H4 (cell line): Measurements from ENCODE around the gene RBM25. TPM values are rescaled to one million over a fixed set of nuclear protein-coding genes. Genes with fewer than 3 reads are reported as not detected.
"Not testable (repeated sequence)": the region's sequence is repeated elsewhere in the genome, so short reads cannot be mapped to it uniquely, and the experiment has no call there.

Source experiments
- DNase-seq: peaks from one replicate; pipeline ENCODE4 v3.0.0-alpha.2; 2015; ENCODE audit warnings: low spot score
- total RNA-seq: library from RNA; depleted of rRNA; stranded (reverse); fragments of >200 nt; shearing (Covaris generic); gene quantifications from 2 replicates; pipeline ENCODE4 v1.2.3, GENCODE V29; 2014; rRNA removed

Gene RBM25
- 22.5 and 23.4 TPM in 2 replicates for total RNA-seq

DNA sequence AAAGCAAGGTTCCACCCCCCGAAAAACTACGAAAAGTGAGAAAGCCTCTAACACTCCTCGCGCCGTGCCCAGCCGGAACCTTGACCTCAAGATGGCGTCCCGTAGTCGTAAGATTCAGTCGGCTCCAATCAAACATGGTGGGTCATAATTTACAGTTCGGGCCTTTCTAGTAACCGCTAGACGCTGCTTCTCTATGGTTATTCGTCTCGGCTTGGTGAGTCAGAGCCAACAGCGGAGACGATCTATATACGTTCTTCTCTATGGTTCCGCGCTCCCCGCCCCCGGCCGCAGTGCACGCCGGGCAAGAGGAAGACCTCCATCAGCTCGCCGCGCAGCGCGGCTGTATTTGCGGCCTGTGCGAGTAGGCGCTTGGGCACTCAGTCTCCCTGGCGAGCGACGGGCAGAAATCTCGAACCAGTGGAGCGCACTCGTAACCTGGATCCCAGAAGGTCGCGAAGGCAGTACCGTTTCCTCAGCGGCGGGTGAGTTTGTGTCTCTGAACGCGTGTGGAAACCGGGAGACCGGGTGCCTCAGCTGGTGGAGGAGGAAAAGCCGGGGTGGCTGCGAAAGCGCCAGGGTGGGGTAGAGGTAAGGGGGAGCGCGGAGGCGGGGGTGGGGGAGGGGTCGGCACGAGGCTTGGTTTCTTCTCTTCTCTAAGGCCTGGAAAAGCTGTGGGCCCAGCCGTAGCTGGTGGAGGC lies at the start of gene RBM25:
TSS of gene RBM25 (plus strand) at position 311 of the 698 bp plus-strand sequence. CDS start 13,108 bp downstream, outside the sequence.
- peak; percentile 98 for DNase-seq

DNA sequence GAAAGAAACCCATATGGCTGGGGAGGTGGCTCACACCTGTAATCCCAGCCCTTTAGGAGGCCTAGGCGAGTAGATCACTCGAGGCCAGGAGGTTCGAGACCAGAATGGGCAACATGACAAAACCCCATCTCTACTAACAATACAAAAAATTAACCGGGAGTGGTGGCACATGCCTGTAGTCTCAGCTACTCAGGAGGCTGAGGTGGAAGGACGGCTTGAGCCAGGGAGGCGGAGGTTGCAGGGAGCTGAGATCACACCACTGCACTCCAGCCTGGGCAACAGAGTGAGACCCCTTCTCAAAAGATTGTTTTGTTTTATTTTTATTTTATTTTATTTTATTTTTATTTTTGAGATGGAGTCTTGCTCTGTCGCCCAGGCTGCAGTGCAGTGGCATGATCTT lies 47.1 kb upstream of the RBM25 start:
- not testable (repeated sequence) for DNase-seq

- no peak for DNase-seq
These were observed 44.2 kb upstream of the RBM25 start for GRCh38 chr14:73014105-73014504.

GRCh38 chr14:73015552-73015951 lies 42.8 kb upstream of the RBM25 start:
- not testable (repeated sequence) for DNase-seq

DNA sequence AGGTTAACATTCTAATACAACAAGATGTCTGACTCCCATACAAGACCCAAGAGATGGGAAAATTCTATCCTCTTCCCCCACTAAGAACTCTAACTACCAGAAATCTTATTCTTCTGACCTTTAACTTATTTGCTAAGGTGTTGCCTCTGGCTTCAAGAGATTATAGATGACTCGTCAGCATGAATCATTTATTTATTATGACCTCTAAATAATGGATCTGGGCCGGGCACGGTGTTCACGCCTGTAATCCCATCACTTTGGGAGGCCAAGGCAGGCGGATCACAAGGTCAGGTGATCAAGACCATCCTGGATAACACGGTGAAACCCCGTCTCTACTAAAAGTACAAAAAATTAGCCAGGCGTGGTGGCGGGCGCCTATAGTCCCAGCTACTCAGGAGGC lies 42.3 kb upstream of the RBM25 start:
- DNase-seq = not testable (repeated sequence)

DNA sequence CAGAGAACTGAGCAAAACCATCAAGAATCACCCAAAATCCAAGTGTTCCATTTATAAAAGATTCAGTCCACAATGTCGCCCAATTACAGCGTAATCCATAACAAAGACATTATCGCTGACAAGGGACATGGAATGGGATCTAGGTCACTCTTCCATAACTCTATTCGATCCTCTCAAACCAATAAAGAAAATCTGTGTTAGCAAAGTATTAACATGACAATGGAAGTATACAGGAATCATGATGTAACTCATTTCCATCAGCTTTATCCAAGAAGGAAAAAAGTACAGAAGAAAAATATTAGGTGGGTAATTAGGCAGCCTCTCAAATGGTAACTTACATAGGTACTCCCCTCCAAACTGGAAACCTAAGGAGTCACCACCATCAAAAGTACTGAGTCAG lies 36.3 kb upstream of the RBM25 start:
- no peak for DNase-seq

DNA sequence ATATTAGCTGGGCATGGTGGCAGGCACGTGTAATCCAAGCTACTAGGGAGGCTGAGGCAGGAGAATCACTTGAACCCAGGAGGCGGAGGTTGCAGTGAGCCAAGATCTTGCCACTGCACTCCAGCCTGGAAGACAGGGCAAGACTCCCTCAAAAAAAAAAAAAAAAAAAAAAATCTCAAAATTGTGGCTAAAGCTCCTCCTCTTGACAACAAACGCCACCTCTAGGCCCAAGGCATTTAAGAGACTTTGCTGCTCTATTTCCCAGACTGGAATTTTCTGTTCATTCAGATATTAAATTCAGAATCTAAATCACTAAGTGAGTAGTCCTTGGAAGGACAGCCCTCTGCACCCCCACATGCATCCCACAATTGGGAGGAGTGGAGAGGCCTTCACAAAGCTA lies 32.8 kb upstream of the RBM25 start:
- no peak for DNase-seq

DNA sequence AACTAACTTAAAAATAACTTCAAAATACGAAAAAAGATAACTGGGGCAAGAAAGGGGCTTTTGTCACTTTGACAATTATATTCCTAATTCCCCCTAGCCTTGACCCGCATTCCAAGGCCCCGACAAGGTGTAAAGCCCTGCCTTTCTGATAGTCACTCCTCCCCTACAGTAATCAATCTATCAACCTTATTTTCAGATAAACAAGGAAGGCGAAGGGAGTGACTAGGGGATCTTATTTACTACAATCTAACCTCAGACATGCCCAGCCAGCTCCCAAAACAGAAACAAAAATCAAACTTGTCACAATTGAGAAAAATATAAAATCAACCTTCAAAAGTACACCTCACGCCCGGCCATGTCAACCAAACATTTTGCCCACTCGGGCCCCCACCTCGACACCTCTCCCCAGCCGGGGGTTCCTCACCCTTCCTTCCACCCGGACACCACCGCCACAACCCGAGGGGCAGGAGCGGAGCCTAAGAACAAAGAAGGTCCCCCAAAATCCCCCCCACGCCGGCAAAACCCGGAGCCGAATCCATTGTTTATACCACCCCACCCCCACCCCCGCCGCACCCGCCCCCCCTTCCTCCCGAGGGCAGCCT lies 32.0 kb upstream of the RBM25 start:
- DNase-seq = no peak

DNA sequence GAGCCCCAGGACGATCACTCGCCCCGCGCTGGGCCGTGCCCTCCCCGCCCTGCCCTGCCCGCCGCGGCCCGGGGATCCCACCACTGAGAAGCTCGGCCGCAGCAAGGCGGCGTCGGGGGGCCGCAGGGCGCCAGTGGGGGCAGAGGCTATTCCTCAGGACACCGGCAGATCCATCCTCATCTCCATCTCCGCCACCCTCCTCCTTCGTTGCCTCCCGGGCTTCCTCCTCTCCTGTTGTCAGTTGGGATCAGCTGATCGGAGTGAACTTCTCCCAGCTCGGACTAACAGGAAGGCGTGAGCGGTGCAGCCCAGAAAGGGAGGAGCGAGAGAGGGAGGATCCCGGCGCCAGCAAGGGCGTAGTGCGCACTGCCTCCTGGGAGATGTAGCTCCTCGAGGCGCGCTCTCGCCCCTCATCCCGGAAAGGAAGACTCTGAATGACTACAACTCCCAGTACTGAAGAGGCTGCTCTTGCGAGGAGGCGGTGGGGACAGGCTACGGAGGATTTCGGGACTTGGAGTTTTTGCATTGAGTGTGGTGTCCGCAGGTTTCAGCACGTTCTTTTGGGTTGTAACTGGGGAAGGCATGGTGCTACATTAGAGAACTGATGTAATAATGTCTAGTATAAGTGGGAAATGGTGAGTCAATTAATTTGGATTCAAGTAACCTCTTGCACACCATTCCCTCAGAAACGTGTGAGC lies 31.3 kb upstream of the RBM25 start, which contains the start of gene ZFYVE1:
TSS of gene ZFYVE1 (minus strand) at position 262 of the 698 bp plus-strand sequence. CDS start 2,598 bp downstream, outside the sequence.
- DNase-seq = peak; percentile 99

GRCh38 chr14:73027546-73027945 lies 30.8 kb upstream of the RBM25 start:
- no peak for DNase-seq

DNA sequence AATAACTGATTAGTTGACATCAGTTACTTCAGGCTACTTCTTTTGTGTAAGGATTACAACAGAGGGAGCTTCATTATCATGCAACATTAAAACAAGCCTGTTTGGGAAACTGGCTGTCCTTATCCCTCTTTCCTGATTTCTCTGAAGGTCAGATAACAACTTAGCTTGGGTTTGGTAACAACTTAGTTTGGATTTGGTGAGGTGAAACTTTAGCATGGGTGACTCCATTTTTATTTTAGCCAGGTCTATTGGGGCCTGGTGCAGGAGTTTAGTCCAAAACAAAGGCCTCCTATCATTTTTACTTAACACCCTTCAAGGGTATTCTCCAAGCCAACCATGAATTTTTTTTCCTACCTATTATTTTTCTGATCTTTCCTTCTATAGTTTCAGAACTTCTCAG lies 30.4 kb upstream of the RBM25 start:
- DNase-seq = no peak

DNA sequence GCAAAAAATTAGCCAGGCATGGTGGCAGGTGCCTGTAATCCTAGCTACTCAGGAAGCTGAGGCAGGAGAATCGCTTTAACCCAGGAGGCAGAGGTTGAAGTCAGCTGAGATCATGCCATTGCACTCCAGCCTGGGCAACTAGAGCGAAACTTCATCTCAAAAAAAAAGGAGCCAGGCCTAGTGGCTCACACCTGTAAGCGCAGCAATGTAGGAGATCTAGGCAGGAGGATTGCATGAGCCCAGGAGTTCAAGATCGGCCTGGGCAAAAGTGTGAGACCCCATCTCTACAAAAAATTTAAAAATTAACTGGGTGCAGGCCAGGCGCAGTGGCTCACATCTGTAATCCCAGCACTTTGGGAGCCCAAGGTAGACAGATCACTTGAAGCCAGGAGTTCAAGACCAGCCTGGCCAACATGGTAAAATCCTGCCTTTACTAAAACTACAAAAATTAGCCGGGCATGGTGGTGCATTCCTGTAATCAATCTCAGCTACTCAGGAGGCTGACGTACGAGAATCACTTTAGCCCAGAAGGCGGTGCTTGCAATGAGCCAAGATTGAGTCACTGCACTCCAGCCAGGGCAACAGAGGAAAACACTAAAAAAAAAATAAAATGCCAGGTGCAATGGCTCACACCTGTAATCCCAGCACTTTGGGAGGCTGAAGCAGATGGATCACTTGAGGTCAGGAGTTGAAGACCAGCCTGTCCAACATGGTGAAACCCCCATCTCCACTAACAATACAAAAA lies 21.5 kb upstream of the RBM25 start:
- not testable (repeated sequence) for DNase-seq

- no peak for DNase-seq
These were observed 10.5 kb upstream of the RBM25 start for GRCh38 chr14:73047808-73048207.

- no peak for DNase-seq
These were observed 8.9 kb upstream of the RBM25 start for GRCh38 chr14:73049428-73049827.

DNA sequence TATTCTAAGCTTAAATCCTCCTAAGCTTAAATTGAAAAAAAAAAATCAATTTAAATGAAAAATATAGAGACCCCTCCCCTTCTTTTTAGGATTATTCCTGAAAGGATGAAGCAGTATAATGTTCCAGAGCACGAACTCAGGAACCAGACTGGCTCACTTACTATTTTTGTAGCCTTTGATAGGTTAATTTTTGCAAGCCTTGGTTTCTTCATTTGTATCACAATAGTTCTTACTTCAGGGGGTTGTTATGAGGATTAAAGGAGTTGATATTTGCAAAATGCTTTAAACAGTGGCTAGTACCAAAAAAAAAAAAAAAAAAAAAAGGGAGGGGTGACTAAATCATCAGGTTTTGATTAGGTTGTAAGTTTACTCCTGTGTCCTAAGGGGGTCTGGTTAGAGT lies 3.1 kb upstream of the RBM25 start:
- no peak for DNase-seq

DNA sequence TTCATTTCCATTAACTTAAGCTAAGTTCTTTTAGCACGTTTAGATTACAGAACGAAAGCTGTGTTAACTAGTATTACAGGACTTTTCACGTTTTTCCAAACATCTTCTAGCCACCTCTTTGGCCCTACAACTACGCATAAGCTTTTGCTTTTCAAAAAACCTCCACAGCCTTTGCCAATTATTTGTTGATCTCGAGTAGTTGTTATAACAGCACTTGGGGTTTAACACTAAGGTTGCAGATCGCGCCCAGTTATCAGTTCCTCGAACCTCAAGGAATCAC lies 450 bp upstream of the RBM25 start:
- no peak for DNase-seq

- DNase-seq = peak; percentile 8
These were observed 764 bp downstream of the RBM25 start for GRCh38 chr14:73058922-73059673.

DNA sequence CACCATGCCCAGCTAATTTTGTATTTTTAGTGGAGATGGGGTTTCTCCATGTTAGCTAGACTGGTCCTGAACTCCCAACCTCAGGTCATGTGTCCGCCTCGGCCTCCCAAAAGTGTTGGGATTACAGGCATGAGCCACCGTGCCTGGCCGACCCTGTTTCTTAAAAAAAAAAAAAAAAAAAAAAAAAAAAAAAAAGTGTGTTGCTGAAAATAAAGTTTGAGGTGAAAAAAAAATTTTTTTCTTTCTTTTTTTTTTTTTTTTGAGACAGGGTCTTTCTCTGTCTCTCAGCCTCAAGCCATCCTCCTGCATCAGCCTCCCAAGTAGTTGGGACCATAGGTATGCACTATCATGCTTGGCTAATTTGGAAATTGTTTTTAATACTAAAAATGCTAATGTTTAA lies 11.3 kb downstream of the RBM25 start:
- DNase-seq = no peak

- DNase-seq = no peak
These were observed 32.7 kb downstream of the RBM25 start for GRCh38 chr14:73091044-73091443.

GRCh38 chr14:73097421-73097820 lies 39.1 kb downstream of the RBM25 start:
- DNase-seq = no peak

- no peak for DNase-seq
These were observed 42.0 kb downstream of the RBM25 start for GRCh38 chr14:73100334-73100733.
